Skeletal muscle satellite cell (primary cell): ENCODE data around the gene RTCB. TPM values are rescaled to one million over a fixed set of nuclear protein-coding genes. Genes with fewer than 3 reads are reported as not detected.

ENCODE experiments used
- H3K27me3 ChIP-seq: 2 replicates; pipeline ENCODE4 v1.7.0; 2013; ENCODE audit warnings: low read length; ENCODE audit not compliant: control insufficient read depth, insufficient read depth
- H3K36me3 ChIP-seq: 2 replicates; pipeline ENCODE4 v1.7.0; 2013; ENCODE audit warnings: mild to moderate bottlenecking, control low read depth, low read length; ENCODE audit not compliant: insufficient read depth
- H3K4me1 ChIP-seq: 2 replicates; pipeline ENCODE4 v1.7.0; 2013; ENCODE audit warnings: low read length; ENCODE audit not compliant: control insufficient read depth, insufficient read depth
- H3K4me2 ChIP-seq: 2 replicates; pipeline ENCODE4 v1.7.0; 2013; ENCODE audit warnings: mild to moderate bottlenecking, low read length
- H3K4me3 ChIP-seq: 2 replicates; pipeline ENCODE4 v1.7.0; 2013; ENCODE audit warnings: low read length
- H3K9ac ChIP-seq: 2 replicates; pipeline ENCODE4 v1.7.0; 2013; ENCODE audit warnings: mild to moderate bottlenecking, low read depth, low read length, moderate library complexity
- H3K9me3 ChIP-seq: replicated peaks from 2 replicates; pipeline ENCODE4 v1.7.0; 2013; ENCODE audit warnings: mild to moderate bottlenecking, control low read depth, low read length
- small RNA-seq: library from RNA; depleted of rRNA; stranded (forward); fragments of <200 nt; gene quantifications from one replicate; pipeline ENCODE3, GENCODE V24; 2012

RTCB gene

DNA sequence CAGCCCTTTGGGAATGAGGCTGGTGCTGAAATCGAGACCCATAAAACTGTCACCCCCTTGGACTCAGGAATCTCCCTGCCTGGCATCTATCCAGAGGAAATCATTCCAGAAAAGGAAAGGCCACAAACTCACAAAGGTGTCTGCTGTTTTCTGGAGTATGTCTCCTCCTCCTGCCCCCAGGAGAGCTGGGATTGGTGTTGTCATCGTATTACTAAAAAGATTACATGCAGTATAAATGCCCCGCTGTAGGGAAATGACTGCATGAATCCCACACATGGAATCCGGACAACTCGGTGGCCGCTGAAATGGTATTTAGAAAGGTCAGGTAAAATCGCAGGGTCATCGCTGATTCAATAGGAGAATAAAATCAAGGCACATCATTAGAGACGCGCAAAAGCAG is 73.3 kb downstream of the RTCB start:
- no peak overlapping the region for H3K4me3 ChIP-seq
- no peaks in the 10 kb centered on the region for H3K4me1 ChIP-seq
- no peak overlapping the region for H3K9ac ChIP-seq
- H3K4me2 ChIP-seq = no peak overlapping the region
- peaks cover 27% of the 10 kb centered on the region for H3K27me3 ChIP-seq
- no peaks in the 10 kb centered on the region for H3K9me3 ChIP-seq
- no peaks in the 10 kb centered on the region for H3K36me3 ChIP-seq

Small RNAs within 50 kb of the gene (small RNA-seq; reads per million reads assigned to genes)
- gene AL021937.2 (not detected), gene IGLVIVOR22-2 (not detected), gene RF02171 (not detected), gene RF02172 (not detected)
